OCI-LY3 (cell line): ENCODE results near the gene KLHL18.

ENCODE experiments used
- EZH2phosphoT487 ChIP-seq: fragments of 200-600 bp; shearing (Covaris generic); IDR thresholded peaks from 2 replicates; pipeline ENCODE4 v1.6.1; 2018; ENCODE audit warnings: antibody characterized with exemption, mixed run types, low read depth
- TF ChIP-seq, protein P1 (sequence below): fragments of 200-600, 300-600 bp; sonication (generic); IDR thresholded peaks from 2 replicates; pipeline ENCODE4 v1.5.1; 2014; ENCODE audit warnings: antibody characterized with exemption, low read length, low read depth

DNA sequence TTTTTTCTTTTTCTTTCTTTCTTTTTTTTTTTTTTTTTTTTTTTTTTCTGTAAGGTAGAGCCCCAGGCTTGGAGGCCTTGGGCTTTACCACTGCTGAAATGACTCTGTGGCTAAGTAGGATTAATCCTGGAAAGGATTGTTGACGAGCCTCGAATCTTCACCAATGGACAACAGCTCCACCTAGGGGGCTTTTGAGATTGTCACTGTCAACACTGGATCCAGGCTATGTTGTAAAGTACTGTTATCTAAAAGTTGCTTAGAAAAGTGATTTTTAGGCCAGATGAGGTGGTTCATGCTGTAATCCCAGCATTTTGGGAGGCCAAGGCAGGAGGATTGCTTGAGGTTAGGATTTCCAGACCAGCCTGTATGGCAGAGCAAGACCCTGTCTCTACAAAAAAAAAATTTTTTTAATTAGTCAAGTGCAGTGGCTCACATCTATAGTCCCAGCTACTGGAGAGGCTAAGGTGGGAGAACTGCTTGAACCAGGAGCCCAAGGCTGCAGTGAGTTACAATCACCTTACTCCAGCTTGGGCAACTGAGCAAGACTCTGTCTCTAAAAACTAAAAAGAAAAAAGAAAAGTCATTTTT, 41.6 kb downstream of the KLHL18 start:
- TF ChIP-seq, protein P1, sequence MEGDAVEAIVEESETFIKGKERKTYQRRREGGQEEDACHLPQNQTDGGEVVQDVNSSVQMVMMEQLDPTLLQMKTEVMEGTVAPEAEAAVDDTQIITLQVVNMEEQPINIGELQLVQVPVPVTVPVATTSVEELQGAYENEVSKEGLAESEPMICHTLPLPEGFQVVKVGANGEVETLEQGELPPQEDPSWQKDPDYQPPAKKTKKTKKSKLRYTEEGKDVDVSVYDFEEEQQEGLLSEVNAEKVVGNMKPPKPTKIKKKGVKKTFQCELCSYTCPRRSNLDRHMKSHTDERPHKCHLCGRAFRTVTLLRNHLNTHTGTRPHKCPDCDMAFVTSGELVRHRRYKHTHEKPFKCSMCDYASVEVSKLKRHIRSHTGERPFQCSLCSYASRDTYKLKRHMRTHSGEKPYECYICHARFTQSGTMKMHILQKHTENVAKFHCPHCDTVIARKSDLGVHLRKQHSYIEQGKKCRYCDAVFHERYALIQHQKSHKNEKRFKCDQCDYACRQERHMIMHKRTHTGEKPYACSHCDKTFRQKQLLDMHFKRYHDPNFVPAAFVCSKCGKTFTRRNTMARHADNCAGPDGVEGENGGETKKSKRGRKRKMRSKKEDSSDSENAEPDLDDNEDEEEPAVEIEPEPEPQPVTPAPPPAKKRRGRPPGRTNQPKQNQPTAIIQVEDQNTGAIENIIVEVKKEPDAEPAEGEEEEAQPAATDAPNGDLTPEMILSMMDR: peak; percentile 88
- TF ChIP-seq EZH2phosphoT487: no peak
